Cerebellar cortex (tissue), 1 donor: Measurements from ENCODE around the gene ONECUT3.
"Not testable (repeated sequence)": the region's sequence is repeated elsewhere in the genome, so short reads cannot be mapped to it uniquely, and the experiment has no call there.

Experiments
- DNase-seq: peaks from one replicate; pipeline ENCODE4 v3.0.0-alpha.2; 2015; ENCODE audit warnings: low spot score

Gene ONECUT3

DNA sequence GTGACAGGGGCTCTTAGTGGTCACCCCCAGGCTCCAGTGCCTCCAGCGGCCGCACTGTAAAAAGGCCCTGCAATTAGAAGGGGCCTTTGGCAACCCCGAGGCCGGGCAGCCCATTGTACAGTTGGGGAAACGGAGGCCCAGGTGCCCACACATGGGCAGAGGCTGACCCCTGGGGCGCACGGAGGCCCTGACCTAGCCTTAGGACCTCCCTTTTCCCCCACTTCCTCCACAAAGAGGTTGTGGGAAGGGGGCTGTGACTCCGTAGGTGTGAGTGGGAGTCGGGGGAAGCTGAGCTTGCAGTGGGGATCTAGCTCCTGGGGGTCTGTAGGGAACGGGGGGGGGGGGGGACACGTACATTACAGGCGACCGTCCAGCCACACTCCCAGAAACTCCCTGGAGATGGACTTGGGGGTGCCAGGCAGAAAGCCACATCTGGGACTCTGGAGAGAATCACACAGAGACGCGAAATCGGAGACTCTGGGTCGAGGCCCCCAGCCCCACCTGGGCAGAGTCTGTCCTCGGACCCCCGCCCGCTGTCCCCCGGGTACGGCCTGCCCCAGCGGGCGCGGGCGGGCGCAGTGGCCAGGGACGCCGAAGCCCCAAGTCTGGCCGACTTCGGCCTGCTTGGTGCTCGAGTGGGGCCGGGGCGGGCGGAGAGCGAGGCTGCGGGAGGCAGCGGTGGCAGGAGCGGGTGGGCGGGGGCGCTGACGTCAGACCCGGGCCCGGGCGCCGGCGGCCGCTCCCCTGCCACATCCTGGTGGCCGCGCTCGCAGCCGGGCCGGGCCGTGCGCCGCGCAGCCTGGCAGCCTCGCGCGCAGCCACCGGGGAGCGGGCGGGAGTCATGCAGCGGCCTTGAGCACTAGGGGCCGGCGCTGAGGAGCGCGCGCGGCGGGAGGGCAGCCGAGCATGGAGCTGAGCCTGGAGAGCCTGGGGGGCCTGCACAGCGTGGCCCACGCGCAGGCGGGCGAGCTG is at the start of gene ONECUT3:
Gene ONECUT3 (plus strand): TSS at position 750 of the 972 bp plus-strand sequence. CDS start 157 bp downstream, at position 907.
- no peak for DNase-seq

- DNase-seq: no peak
Measured at GRCh38 chr19:1704339-1704738, 49.0 kb upstream of the ONECUT3 start.

- DNase-seq: no peak
Measured at GRCh38 chr19:1705367-1705766, 47.9 kb upstream of the ONECUT3 start.

DNA sequence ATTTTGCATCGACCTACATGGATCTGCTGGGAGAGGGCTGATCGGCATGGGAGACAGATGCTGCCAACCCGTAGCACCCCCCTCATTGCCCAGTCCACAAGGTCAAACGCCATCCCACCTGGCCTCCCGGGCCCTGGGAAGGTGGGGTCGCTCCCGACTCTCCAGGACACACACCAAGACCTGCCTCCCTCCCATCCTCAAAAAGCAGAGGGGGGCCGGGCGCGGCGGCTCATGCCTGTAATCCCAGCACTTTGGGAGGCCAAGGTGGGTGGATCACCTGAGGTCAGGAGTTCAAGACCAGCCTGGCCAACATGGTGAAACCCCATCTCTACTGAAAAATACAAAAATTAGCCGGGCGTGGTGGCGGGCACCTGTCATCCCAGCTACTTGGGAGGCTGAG is 46.7 kb upstream of the ONECUT3 start:
- not testable (repeated sequence) for DNase-seq

DNA sequence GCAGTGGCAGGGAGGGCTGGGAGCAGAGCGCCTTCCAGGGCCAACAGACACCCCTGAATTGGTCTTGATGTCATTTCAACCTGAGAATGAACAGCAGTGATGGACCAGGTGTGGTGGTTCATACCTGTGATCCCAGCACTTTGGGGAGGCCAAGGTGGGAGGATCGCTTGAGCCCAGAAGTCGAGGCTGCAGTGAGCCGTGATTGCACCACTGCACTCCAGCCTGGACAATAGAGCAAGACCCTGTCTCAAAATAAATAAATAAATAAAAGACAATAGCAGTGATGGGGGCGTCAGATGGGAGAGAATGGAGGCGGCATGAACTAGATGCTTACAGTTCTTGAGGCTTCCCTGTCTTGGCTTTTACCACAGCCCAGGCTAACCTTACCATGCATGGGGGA is 46.1 kb upstream of the ONECUT3 start:
- DNase-seq: no peak

DNA sequence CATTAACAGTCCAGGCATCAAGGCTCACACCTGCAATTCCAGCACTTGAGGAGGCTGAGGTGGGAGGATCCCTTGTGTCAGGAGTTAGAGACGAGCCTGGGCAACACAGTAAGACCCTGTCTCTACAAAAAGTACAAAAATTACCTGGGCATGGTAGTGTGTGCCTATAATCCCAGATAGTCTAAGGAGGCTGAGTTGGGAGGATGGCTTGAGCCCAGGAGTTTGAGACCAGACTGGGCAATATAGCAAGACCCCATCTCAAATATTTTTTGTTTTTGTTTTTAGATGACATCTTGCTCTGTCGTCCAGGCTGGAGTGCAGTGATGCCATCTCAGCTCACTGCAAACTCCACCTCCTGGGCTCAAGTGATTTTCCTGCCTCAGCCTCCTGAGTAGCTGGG is 40.1 kb upstream of the ONECUT3 start:
- DNase-seq: no peak

- DNase-seq: no peak
Measured at GRCh38 chr19:1715540-1715939, 37.8 kb upstream of the ONECUT3 start.

DNA sequence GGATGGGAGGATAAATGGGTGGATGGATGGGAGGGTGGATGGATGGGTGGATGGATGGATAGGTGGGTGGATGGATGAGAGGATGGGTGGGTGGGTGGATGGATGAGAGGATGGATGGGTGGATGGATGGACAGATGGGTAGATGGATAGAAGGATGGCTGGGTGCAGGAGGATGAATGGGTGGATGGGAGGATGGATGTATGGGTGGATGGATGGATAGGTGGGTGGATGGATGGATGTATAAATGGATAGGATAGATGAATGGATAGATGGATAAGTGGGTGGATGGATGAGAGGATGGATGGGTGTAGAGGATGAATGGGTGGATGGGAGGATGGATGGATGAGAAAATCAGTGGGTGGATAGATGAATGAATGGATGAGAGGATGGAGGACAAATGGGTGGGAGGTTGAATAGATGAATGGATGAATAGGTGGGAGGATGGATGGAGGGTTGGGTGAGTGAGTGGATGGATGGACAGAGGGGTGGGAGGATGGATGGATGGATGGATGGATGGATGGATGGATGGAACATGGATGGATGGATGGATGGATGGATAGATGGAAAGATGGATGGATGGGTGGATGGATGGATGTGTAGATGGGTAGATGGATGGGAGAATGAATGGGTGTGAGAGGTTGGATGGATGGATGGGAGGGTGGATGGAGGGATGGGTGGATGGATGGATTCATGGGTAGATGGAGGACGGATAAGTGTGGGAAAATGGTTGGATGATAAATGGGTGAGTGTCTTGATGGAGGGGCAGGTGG is 35.9 kb upstream of the ONECUT3 start:
- no peak for DNase-seq

- no peak for DNase-seq
Measured at GRCh38 chr19:1717970-1718264, 35.4 kb upstream of the ONECUT3 start.

DNA sequence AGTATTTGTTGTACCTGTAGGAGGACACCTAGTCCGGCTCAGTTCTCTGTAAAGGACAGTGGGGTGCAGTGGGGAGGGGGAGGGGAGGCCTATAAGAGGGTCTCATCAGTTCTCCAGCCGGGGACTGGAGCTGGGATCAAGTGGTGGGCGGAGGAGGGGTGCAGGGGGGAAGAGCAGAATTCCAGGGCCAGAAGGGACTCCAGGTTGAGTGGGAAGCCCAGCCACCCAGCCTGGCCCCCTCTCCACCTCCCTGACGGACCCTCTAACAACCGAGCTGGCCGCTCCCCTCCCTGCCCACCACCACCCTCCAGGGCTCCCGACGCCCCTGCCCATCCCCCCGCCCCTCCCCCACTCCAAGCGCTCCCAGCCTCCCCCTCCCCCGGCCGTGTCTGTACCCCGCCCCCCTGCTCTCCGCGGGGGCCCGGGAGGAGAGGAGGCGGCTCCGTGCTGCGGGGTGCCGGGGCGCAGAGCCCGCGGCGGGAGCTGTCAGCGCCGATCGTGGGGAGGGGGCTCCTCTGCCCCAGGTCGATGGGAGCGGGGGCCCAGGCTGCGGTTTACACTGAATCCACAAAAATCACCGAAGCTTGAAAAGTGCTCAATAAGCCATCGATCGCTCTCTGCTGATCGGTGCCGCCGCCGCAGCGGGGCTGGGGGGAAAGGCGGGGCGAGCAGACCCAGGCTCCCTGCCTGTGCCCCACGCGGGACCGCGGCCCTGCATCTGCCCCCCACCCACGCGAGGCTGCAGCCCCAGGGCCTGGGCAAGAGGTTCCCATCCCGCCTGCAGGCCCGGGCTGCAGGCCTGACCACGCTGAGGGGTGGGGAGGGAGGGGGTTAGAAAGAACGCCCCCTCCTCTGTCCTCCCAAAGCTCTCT is 34.6 kb upstream of the ONECUT3 start:
- no peak for DNase-seq

DNA sequence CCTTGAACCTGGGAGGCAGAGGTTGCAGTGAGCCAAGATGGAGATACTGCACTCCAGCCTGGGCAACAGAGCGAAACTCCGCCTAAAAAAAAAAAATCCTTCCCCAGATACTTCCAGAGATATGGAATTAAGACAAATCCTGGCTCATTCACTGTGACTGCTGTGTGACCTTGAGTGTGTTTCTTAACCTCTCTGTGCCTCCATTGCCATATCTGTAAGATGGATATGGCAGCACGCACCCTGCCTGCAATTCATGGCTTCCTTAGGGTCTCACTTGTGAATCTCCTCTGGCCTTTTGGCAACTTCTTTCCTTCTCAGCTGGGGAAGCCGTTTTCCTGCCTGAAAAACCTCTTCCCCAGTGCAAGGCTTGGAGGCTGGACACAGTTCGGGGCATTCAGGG is 33.8 kb upstream of the ONECUT3 start:
- no peak for DNase-seq

DNA sequence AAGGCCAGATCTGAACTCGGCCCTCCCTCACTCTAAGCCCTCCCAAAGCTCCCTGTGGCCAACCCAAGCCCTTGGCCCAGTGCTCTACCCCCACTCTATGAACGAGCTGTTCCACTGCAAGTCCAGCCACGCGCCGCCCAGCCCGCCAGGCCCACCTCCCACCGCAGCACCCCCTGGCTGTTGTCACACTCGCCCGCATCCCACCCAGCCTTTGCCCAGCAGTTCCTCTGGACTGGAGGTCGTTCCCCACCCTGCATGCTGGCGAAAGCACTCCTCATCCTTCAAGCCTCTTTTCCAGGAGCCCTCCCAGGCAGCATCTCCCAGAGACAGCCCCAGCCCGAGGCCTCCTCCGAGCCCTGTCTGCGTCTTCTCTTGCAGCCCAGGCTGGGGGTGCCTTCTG is 33.1 kb upstream of the ONECUT3 start:
- no peak for DNase-seq

DNA sequence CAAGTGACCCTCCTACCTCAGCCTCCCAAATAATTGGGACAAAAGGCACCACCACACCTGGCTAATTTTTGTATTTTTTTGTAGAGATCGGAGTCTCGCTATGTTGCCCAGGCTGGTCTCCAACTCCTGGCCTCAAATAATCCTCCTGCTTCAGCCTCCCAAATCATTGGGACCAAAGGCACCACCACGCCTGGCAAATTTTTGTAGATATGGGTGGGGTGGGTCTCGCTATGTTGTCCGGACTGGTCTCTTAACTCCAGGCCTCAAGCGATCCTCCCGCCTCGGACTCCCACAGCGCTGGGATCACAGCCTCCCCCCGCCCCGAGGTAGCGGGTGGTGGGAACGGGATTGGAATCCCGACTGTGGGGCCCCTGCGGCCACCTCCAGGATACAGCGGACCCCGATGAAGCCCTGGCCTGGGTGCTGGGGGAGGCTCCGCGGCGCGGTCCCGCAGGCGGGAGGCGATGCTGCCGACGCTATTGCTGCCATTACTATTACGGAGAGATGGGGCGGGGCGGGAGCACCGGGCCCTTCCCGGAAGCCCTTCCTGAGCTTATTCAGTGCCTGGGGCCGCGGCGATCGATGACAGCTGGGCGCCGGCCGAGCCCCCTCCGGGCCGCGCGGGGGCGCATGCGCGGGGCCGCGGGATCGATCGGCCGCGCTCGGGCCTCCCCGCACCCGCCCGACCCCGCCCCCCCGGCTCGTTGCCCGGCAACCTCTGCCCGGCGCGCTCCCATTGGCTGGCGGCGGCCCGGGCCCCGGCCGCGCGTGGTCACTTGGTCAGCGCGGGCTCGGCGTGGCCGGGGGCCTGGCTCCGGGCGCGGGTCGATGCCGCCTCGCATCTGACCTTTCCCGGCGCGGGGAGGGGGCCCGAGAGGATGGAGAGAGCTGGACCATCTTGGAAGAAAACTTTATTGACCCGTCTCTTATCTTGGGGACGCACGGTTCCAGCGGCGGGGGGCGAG is 27.9 kb upstream of the ONECUT3 start:
- peak; percentile 46 for DNase-seq

- DNase-seq: no peak
Measured at GRCh38 chr19:1728816-1729567, 24.3 kb upstream of the ONECUT3 start.

DNA sequence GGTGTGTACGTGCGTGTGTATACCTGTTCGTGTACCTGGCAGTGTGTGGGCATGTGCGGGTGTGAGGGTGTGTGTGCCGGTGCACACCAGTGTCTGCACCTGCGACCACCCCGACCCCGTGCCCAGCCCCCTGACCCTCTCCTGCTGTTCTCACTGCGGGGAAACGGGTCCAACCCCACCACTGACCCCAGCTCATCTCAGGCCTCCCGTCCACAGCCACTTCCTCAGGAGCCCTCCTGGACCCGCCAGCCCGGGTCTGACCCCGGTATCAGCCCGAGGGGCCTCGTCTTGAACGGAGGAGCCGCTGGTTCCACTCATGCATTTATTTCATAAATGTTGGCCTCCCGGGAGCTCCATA is 23.8 kb upstream of the ONECUT3 start:
- no peak for DNase-seq

DNA sequence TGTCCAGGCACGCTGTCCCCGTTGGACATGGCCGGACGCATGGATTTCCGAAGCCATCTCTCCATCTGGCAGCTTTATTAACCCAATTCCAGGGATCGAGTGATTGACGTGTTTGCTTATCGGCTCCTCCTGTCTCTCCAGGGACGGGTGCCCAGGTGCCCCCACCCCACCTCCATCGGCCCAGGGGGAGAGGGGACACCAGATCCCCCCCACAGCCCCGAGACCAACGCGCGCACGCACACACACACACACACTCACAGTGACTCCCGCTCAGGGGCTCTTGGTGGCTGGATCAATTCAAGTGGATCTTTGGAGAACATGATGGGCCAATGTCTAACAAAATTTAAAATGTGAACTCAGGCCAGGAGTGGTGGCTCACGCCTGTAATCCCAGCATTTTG is 23.1 kb upstream of the ONECUT3 start:
- no peak for DNase-seq

DNA sequence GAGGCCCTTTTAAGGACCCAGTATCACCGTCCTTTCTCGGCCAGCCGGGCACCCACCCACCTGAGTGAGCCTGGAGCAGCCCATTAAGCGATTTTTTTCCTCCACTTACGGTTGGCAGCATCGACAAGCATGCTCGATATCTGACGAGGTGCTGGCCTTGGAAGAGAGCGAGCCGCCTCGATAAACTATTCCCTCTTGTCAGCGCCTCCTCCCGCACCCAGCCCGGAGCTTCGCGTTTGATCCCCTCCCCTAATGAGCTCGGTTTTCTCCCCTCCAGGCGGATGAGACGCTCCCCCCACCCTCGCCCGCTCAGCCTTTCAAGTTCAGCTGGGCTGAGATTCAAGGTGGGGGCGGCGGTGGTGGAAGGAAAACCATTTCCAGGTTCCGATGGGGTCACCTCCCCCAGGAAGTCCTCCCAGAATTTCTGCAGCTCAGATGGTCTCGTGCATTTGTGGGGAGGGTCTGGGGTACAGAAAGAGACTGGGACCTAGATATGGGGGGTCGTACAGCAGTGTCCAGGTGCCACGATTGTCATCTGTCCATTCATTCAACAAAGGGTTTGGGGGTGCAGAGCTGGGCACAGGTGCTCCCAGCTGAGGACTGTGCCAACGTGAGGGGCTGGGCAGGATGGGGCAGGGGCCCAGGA is 18.9 kb upstream of the ONECUT3 start:
- no peak for DNase-seq

- no peak for DNase-seq
Measured at GRCh38 chr19:1736280-1736679, 17.0 kb upstream of the ONECUT3 start.

- DNase-seq: no peak
Measured at GRCh38 chr19:1736927-1737326, 16.4 kb upstream of the ONECUT3 start.
